Nephron progenitor cell (in vitro differentiated cells): Measurements from ENCODE around the gene TAF10.
A peak's percentile ranks its signal among the peaks of the same experiment; 100 is the strongest.

Experiments used
- DNase-seq: peaks from one replicate; pipeline ENCODE4 v3.0.0; 2021
- H3K27ac Mint-ChIP-seq: 2 replicates; pipeline ENCODE4 v1.8.0; 2021; ENCODE audit warnings: mild to moderate bottlenecking, moderate library complexity, mixed read lengths
- H3K27me3 Mint-ChIP-seq: 2 replicates; pipeline ENCODE4 v1.8.0; 2021; ENCODE audit warnings: mild to moderate bottlenecking, low read depth, mixed read lengths; ENCODE audit not compliant: poor library complexity
- H3K36me3 Mint-ChIP-seq: 2 replicates; pipeline ENCODE4 v1.8.0; 2021; ENCODE audit warnings: low read depth, mixed read lengths
- H3K4me1 Mint-ChIP-seq: 2 replicates; pipeline ENCODE4 v1.8.0; 2021; ENCODE audit warnings: mixed read lengths
- H3K4me3 Mint-ChIP-seq: 2 replicates; pipeline ENCODE4 v1.8.0; 2021; ENCODE audit warnings: mild to moderate bottlenecking, moderate library complexity, mixed read lengths
- H3K9me3 Mint-ChIP-seq: 2 replicates; pipeline ENCODE4 v1.8.0; 2021; ENCODE audit warnings: mild to moderate bottlenecking, moderate library complexity, mixed read lengths
- TF ChIP-seq, protein P1 (sequence below): fragments of 200-600 bp; sonication (generic); IDR thresholded peaks from 2 replicates; pipeline ENCODE4 v1.5.0; 2021; ENCODE audit warnings: antibody characterized with exemption

Gene TAF10

DNA sequence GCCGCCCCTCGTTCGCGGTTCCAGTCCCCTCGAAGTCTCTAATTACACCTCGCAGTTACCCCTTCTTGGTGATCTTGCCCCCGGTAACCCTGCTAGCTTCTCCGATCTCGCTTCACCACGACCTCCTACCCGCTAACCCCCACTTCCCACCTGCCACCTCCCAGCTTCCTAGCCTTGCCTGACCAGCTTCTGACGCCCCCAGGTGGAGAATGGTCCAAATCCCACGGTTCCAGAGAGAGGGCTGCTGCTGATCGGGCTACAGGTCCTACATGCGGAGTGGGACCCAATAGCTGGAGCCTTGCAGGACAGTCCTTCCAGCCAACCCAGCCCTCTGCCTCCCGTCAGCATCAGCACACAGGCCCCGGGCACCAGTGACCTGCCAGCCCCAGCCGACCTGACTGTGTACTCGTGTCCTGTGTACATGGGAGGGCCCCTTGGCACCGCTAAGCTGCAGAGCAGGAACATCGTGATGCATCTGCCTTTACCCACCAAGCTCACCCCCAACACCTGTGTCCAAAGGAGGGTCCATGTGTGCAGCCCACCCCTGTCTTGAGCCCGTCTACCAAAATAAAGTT, 40.5 kb downstream of the TAF10 start:
- Mint-ChIP-seq H3K27ac (no peak overlapping the region), H3K4me1 (peaks cover 5% of the 10 kb centered on the region), H3K4me3 (no peak overlapping the region), H3K27me3 (peaks cover 2% of the 10 kb centered on the region), H3K9me3 (no peaks in the 10 kb centered on the region), H3K36me3 (peaks cover 30% of the 10 kb centered on the region)
- TF ChIP-seq, protein P1, sequence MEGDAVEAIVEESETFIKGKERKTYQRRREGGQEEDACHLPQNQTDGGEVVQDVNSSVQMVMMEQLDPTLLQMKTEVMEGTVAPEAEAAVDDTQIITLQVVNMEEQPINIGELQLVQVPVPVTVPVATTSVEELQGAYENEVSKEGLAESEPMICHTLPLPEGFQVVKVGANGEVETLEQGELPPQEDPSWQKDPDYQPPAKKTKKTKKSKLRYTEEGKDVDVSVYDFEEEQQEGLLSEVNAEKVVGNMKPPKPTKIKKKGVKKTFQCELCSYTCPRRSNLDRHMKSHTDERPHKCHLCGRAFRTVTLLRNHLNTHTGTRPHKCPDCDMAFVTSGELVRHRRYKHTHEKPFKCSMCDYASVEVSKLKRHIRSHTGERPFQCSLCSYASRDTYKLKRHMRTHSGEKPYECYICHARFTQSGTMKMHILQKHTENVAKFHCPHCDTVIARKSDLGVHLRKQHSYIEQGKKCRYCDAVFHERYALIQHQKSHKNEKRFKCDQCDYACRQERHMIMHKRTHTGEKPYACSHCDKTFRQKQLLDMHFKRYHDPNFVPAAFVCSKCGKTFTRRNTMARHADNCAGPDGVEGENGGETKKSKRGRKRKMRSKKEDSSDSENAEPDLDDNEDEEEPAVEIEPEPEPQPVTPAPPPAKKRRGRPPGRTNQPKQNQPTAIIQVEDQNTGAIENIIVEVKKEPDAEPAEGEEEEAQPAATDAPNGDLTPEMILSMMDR, result no peak
- no peak for DNase-seq

DNA sequence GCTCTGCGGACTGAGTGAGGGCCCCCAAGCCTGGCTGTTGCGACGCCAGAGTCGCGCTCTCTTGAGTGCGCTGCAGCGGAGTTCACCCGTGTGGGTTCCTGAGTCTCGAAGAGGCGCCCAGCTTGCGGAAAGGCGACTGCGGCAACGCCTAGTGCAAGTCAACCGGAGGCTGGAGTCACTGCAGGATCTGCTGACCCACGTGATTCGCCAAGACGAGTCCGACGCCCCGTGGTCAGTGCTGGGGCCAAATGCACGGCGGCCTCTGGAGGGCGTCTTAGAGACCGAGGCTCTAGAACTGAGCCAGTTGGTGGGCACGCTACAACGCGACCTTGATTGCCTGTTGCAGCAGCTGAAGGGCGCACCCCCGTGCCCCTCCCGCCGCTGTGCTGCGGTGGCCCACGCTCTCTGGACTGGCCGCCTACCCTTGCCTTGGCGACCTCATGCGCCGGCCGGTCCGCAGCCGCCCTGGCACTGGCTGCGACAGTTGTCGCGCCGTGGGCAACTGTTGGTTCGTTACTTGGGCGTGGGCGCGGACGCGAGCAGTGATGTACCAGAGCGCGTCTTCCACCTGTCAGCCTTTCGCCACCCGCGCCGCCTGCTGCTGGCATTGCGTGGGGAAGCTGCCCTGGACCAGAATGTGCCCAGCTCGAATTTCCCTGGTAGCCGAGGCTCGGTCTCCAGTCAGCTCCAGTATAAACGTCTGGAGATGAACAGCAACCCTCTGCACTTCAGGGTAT, 41.2 kb downstream of the TAF10 start:
- DNase-seq, result no peak
- no peak overlapping the region for H3K4me3 Mint-ChIP-seq
- H3K36me3 Mint-ChIP-seq, result peaks cover 30% of the 10 kb centered on the region
- no peaks in the 10 kb centered on the region for H3K9me3 Mint-ChIP-seq
- TF ChIP-seq, protein P1, result no peak
- peaks cover 5% of the 10 kb centered on the region for H3K4me1 Mint-ChIP-seq
- H3K27ac Mint-ChIP-seq, result no peak overlapping the region
- H3K27me3 Mint-ChIP-seq, result peaks cover 2% of the 10 kb centered on the region

DNA sequence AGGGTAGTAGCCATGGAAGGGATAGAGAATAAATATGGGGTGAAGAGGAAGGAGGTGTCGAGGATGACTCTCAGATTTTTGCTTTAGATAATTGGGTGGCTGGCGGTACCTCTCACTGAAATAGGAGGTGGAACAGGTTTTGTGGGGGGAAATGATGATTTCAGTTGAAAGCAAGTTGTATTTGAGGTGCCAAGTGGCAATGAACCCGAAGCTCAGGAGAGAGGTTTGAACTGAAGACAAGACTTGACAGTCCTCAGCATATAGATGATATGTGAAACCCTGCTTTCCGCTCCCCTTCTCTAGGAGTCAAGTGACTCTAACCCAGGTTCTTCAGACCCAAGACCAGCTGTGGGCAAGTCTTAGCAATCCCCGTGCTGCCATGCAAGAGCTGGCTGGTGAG, 42.3 kb downstream of the TAF10 start:
- Mint-ChIP-seq H3K9me3 (no peaks in the 10 kb centered on the region), H3K27me3 (peaks cover 2% of the 10 kb centered on the region), H3K36me3 (peaks cover 30% of the 10 kb centered on the region), H3K4me3 (no peak overlapping the region), H3K27ac (no peak overlapping the region), H3K4me1 (peaks cover 5% of the 10 kb centered on the region)
- no peak for DNase-seq
- TF ChIP-seq, protein P1, result no peak

- Mint-ChIP-seq H3K27ac (no peak overlapping the region), H3K4me3 (no peak overlapping the region), H3K4me1 (peaks cover 5% of the 10 kb centered on the region), H3K27me3 (peaks cover 2% of the 10 kb centered on the region), H3K36me3 (peaks cover 30% of the 10 kb centered on the region), H3K9me3 (no peaks in the 10 kb centered on the region)
- no peak for DNase-seq
- TF ChIP-seq, protein P1, result no peak
Observed at GRCh38 chr11:6568191-6568918, 43.7 kb downstream of the TAF10 start.

GRCh38 chr11:6567371-6567745, 44.7 kb downstream of the TAF10 start:
- no peak for DNase-seq
- Mint-ChIP-seq H3K27me3 (peaks cover 2% of the 10 kb centered on the region), H3K27ac (peak overlapping the region; percentile 57), H3K36me3 (peaks cover 24% of the 10 kb centered on the region), H3K4me1 (peaks cover 5% of the 10 kb centered on the region), H3K9me3 (no peaks in the 10 kb centered on the region), H3K4me3 (no peak overlapping the region)
- TF ChIP-seq, protein P1, result no peak
